GM06990 (cell line): ENCODE data around the gene CADPS2.
A peak's percentile ranks its signal among the peaks of the same experiment; 100 is the strongest.

Source experiments
- DNase-seq: peaks from one replicate; pipeline ENCODE4 v3.0.0-alpha.2; 2011; ENCODE audit not compliant: insufficient read length; ENCODE audit errors: extremely low read depth
- H3K27me3 ChIP-seq: replicated peaks from 2 replicates; pipeline ENCODE4 v1.6.0; 2011; ENCODE audit warnings: low read length; ENCODE audit not compliant: control insufficient read depth, insufficient read depth
- H3K36me3 ChIP-seq: 2 replicates; pipeline ENCODE4 v1.5.1; 2011; ENCODE audit warnings: low read length; ENCODE audit not compliant: control insufficient read depth, insufficient read depth
- H3K4me3 ChIP-seq: replicated peaks from 2 replicates; pipeline ENCODE4 v1.5.1; 2011; ENCODE audit warnings: low read depth, mild to moderate bottlenecking, control low read depth, low read length
- CTCF ChIP-seq: IDR thresholded peaks from 2 replicates; pipeline ENCODE4 v1.5.1; 2011; ENCODE audit warnings: low read length, control low read depth, mild to moderate bottlenecking, inconsistent platforms; ENCODE audit not compliant: insufficient read depth, poor library complexity, severe bottlenecking

The CADPS2 gene

GRCh38 chr7:122383934-122384333 is 502.3 kb downstream of the CADPS2 start:
- no peak overlapping the region for H3K4me3 ChIP-seq
- DNase-seq: peak; percentile 28
- no peaks in the 10 kb centered on the region for H3K27me3 ChIP-seq
- TF ChIP-seq CTCF: no peak
- no peaks in the 10 kb centered on the region for H3K36me3 ChIP-seq

- no peak overlapping the region for H3K4me3 ChIP-seq
- DNase-seq: no peak
- no peak for TF ChIP-seq CTCF
- H3K36me3 ChIP-seq: no peaks in the 10 kb centered on the region
- H3K27me3 ChIP-seq: no peaks in the 10 kb centered on the region; the same call in 1 of the 2 replicates
Observed at GRCh38 chr7:122380992-122381391, 505.3 kb downstream of the CADPS2 start.

GRCh38 chr7:122379491-122379890 is 506.8 kb downstream of the CADPS2 start:
- no peak for TF ChIP-seq CTCF
- Histone ChIP-seq H3K4me3 (no peak overlapping the region), H3K27me3 (no peaks in the 10 kb centered on the region; the same call in 1 of the 2 replicates), H3K36me3 (no peaks in the 10 kb centered on the region)
- DNase-seq: no peak

- H3K36me3 ChIP-seq: no peaks in the 10 kb centered on the region
- DNase-seq: no peak
- no peaks in the 10 kb centered on the region for H3K27me3 ChIP-seq
- no peak overlapping the region for H3K4me3 ChIP-seq
- no peak for TF ChIP-seq CTCF
Observed at GRCh38 chr7:122369756-122370155, 516.5 kb downstream of the CADPS2 start.

- TF ChIP-seq CTCF: no peak
- Histone ChIP-seq H3K36me3 (no peaks in the 10 kb centered on the region), H3K27me3 (no peaks in the 10 kb centered on the region), H3K4me3 (no peak overlapping the region)
- no peak for DNase-seq
Observed at GRCh38 chr7:122364761-122365280, 521.4 kb downstream of the CADPS2 start.

- no peak for TF ChIP-seq CTCF
- no peaks in the 10 kb centered on the region for H3K36me3 ChIP-seq
- DNase-seq: no peak
- no peak overlapping the region for H3K4me3 ChIP-seq
- no peaks in the 10 kb centered on the region for H3K27me3 ChIP-seq
Observed at GRCh38 chr7:122363144-122363543, 523.1 kb downstream of the CADPS2 start.
